ENCODE measurements around the gene ARSA. TPM values are rescaled to one million over a fixed set of nuclear protein-coding genes. Genes with fewer than 3 reads are reported as not detected.

The ARSA gene
- total RNA-seq, 6 experiments from 2014 or later, result 28.0 to 35.4 (median 30.6) TPM

- H3K27ac Mint-ChIP-seq, result no peak overlapping the region
- H3K27me3 Mint-ChIP-seq (ENCODE audit: insufficient read depth), result peaks cover 2% of the 10 kb centered on the region
- H3K9me3 Mint-ChIP-seq, result no peaks in the 10 kb centered on the region
- DNase-seq, result no peak
- H3K4me1 Mint-ChIP-seq (ENCODE audit: low read depth), result peaks cover 31% of the 10 kb centered on the region
- H3K4me3 Mint-ChIP-seq, result no peak overlapping the region
- no peak for TF ChIP-seq CTCF (IDR thresholded peaks at IDR 0.05)
- H3K36me3 Mint-ChIP-seq (ENCODE audit: low read depth), result no peaks in the 10 kb centered on the region
Measured at GRCh38 chr22:50625131-50625567, 2.8 kb downstream of the ARSA start.

GRCh38 chr22:50624347-50625130 lies 3.4 kb downstream of the ARSA start:
- DNase-seq, result no peak
- Mint-ChIP-seq H3K4me3 (no peak overlapping the region), H3K27ac (no peak overlapping the region), H3K9me3 (no peaks in the 10 kb centered on the region), H3K36me3 (ENCODE audit: low read depth) (no peaks in the 10 kb centered on the region), H3K4me1 (ENCODE audit: low read depth) (peaks cover 33% of the 10 kb centered on the region), H3K27me3 (ENCODE audit: insufficient read depth) (no peaks in the 10 kb centered on the region; the same call in none of the 2 replicates)
- no peak for TF ChIP-seq CTCF (IDR thresholded peaks at IDR 0.05)

- H3K4me1 Mint-ChIP-seq (ENCODE audit: low read depth), result peaks cover 25% of the 10 kb centered on the region
- no peaks in the 10 kb centered on the region for H3K36me3 Mint-ChIP-seq (ENCODE audit: low read depth)
- no peak overlapping the region for H3K4me3 Mint-ChIP-seq
- no peaks in the 10 kb centered on the region for H3K9me3 Mint-ChIP-seq
- no peak overlapping the region for H3K27ac Mint-ChIP-seq
- peaks cover 2% of the 10 kb centered on the region for H3K27me3 Mint-ChIP-seq (ENCODE audit: insufficient read depth)
- DNase-seq, result no peak
- TF ChIP-seq CTCF (IDR thresholded peaks at IDR 0.05), result no peak
Measured at GRCh38 chr22:50622723-50623327, 5.1 kb downstream of the ARSA start.

- Mint-ChIP-seq H3K4me3 (peak overlapping the region; percentile 22; the same call in 1 of the 2 replicates), H3K36me3 (ENCODE audit: low read depth) (no peaks in the 10 kb centered on the region), H3K27ac (no peak overlapping the region), H3K9me3 (no peaks in the 10 kb centered on the region), H3K4me1 (ENCODE audit: low read depth) (peaks cover 25% of the 10 kb centered on the region), H3K27me3 (ENCODE audit: insufficient read depth) (peaks cover 6% of the 10 kb centered on the region)
- TF ChIP-seq CTCF (IDR thresholded peaks at IDR 0.05), result peak; percentile 61
- no peak for DNase-seq
Measured at GRCh38 chr22:50621948-50622722, 5.8 kb downstream of the ARSA start.

- Mint-ChIP-seq H3K36me3 (ENCODE audit: low read depth) (no peaks in the 10 kb centered on the region), H3K4me1 (ENCODE audit: low read depth) (peaks cover 25% of the 10 kb centered on the region), H3K27ac (no peak overlapping the region), H3K27me3 (ENCODE audit: insufficient read depth) (peaks cover 7% of the 10 kb centered on the region), H3K4me3 (0 out of 2 replicates have a peak overlapping the region, but pooled peaks have one; percentile 22), H3K9me3 (no peaks in the 10 kb centered on the region)
- no peak for TF ChIP-seq CTCF (IDR thresholded peaks at IDR 0.05)
- DNase-seq, result no peak
Measured at GRCh38 chr22:50621356-50621880, 6.5 kb downstream of the ARSA start.

All from HFFc6 (cell line).